ENCODE measurements around the gene FAM240B.

FAM240B gene

GRCh38 chr9:38670542-38671371 lies 49.2 kb downstream of the FAM240B start:
- no peak for DNase-seq (ENCODE audit: low read depth)
- TF ChIP-seq CTCF (IDR thresholded peaks at IDR 0.05; ENCODE audit: control insufficient read depth, insufficient read depth, low read depth, low read length, missing control alignments), result no peak
- H3K4me3 ChIP-seq (ENCODE audit: control insufficient read depth, low read depth, low read length), result no peak overlapping the region

DNA sequence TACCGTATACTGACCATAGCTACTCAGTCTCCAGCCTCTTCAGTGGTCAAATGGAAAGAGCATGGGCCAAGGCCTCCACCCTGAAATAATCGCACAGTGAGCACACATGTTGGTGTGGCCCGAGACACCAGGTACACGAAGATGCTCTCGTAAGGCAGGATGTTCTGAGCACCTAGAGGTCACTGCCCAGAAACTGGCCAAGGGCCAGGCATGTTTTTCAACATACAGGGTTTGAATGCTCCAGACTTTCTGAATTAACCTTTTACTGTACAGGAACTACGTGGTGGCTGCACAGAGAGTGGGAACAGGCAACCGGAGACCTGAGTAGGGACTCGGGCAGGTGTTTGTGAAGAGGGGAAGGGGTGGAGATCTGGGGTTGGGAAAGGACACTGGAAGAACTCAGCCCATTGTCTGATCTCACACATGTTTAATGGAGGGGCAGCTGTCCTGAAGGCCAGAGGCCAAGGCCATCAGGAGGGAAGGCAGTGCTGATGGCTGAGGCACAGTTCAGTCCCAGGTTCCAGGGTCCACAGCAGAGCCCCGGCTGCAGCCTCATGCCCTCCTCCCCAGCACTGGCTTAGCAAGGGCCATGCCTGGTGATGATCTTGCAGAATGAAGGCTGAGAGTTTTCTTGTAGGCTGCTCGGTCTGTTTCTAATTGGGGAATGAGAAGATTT lies 51.0 kb downstream of the FAM240B start:
- no peak for DNase-seq (ENCODE audit: low read depth)
- no peak for TF ChIP-seq CTCF (IDR thresholded peaks at IDR 0.05; ENCODE audit: control insufficient read depth, insufficient read depth, low read depth, low read length, missing control alignments)
- H3K4me3 ChIP-seq (ENCODE audit: control insufficient read depth, low read depth, low read length), result no peak overlapping the region

GRCh38 chr9:38662763-38663593 lies 57.0 kb downstream of the FAM240B start:
- no peak overlapping the region for H3K4me3 ChIP-seq (ENCODE audit: control insufficient read depth, low read depth, low read length)
- no peak for DNase-seq (ENCODE audit: low read depth)
- TF ChIP-seq CTCF (IDR thresholded peaks at IDR 0.05; ENCODE audit: control insufficient read depth, insufficient read depth, low read depth, low read length, missing control alignments), result no peak

DNA sequence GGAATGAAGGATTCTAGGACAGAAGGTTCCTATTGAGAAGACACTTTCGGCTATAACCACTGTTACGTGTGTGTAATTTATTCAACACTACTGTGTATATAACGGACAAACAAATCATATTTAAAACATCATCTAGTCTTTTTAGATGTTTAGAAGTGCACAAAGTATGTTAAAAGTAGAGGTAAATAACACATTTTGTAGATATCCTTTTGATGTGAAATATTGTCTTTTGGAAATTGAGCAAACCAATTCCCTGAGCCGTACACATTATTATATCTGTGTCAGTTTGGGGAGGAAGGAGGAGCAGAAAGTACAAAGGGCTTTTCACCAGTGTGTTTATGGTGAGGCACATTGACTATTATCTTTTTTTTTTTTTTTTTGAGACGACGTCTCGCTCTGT lies 60.4 kb downstream of the FAM240B start:
- no peak for TF ChIP-seq CTCF (IDR thresholded peaks at IDR 0.05; ENCODE audit: control insufficient read depth, insufficient read depth, low read depth, low read length, missing control alignments)
- no peak overlapping the region for H3K4me3 ChIP-seq (ENCODE audit: control insufficient read depth, low read depth, low read length)

DNA sequence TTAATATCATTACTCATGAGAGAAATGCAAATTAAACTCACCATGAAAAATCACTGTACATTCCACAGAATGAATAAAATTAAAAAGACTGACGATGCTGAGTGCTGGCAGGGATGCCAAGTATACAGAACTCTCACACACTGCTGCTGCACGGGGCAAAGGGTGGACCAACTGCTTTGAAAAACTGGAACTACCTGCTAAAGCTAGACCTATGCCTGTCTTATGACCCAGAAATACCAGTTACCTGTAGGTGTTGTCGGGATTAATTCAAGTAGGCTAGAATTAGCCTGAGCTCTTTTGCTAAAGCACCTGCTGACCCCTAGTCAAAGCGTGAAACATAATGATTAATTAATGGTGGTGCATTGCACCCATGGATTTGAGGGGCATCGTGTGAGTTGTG lies 63.0 kb downstream of the FAM240B start:
- H3K4me3 ChIP-seq (ENCODE audit: control insufficient read depth, low read depth, low read length), result no peak overlapping the region
- DNase-seq (ENCODE audit: low read depth), result no peak
- no peak for TF ChIP-seq CTCF (IDR thresholded peaks at IDR 0.05; ENCODE audit: control insufficient read depth, insufficient read depth, low read depth, low read length, missing control alignments)

More for the DNA sequence above, 60.4 kb downstream of the FAM240B start:
- no peak for DNase-seq (ENCODE audit: low read depth)

- no peak for DNase-seq (ENCODE audit: low read depth)
- no peak overlapping the region for H3K4me3 ChIP-seq (ENCODE audit: control insufficient read depth, low read depth, low read length)
- no peak for TF ChIP-seq CTCF (IDR thresholded peaks at IDR 0.05; ENCODE audit: control insufficient read depth, insufficient read depth, low read depth, low read length, missing control alignments)
These were observed 67.4 kb downstream of the FAM240B start for GRCh38 chr9:38652486-38652885.
